ENCODE data around the gene CCDC78. TPM values are rescaled to one million over a fixed set of nuclear protein-coding genes. Genes with fewer than 3 reads are reported as not detected.

Gene CCDC78
- total RNA-seq, 1 donor from 2014 or later: 8.3 TPM

DNA sequence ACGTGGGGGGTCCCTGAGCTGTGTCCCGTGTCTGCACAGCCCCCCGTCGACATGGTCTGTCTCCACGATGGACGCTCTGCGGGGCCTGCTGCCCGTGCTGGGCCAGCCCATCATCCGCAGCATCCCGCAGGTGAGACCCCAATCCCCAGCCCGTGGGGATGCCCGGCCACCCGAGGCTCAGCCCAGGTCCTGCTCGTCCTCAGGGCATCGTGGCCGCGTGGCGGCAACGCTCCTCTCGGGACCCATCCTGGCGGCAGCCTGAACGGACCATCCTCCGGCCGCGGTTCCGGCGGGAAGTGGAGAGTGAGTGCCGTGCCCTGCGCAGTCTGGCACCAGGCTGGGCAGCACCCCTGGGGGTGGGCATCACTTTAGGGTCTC lies 39.2 kb upstream of the CCDC78 start:
- intact Hi-C loops (cut with micrococcal nuclease): no loop called here
- no peak overlapping the region for H3K4me3 Mint-ChIP-seq (ENCODE audit: low read depth)
- H3K36me3 Mint-ChIP-seq (ENCODE audit: low read depth): no peaks in the 10 kb centered on the region
- H3K27ac Mint-ChIP-seq: no peak overlapping the region
- no peaks in the 10 kb centered on the region for H3K9me3 Mint-ChIP-seq
- DNase-seq (ENCODE audit: low spot score): no peak
- H3K27me3 Mint-ChIP-seq (ENCODE audit: low read depth): no peaks in the 10 kb centered on the region
- H3K4me1 Mint-ChIP-seq (ENCODE audit: low read depth): no peaks in the 10 kb centered on the region

DNA sequence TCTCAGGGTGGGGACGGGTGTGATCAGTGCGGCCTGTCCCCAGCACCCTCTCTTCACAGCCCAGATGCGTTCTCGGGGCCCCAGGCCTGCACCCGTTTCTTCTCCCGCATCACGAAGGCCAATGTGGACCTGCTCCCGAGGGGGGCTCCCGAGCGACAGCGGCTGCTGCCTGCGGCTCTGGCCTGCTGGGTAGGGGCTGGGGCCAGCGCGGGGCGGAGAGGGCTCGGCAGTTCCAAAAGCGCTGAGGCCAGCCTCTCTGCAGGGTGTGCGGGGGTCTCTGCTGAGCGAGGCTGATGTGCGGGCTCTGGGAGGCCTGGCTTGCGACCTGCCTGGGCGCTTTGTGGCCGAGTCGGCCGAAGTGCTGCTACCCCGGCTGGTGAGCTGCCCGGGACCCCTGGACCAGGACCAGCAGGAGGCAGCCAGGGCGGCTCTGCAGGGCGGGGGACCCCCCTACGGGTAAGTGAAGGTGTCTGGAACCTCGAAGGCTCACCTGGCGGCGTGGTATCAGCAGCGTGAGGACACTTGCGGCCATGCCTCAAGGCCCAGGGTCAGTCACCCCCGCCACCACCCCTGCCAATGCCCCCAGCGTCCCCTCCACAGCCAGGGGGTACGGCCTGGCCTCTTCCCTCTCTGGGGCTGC lies 38.7 kb upstream of the CCDC78 start:
- no peak overlapping the region for H3K4me3 Mint-ChIP-seq (ENCODE audit: low read depth)
- H3K4me1 Mint-ChIP-seq (ENCODE audit: low read depth): no peaks in the 10 kb centered on the region
- H3K27me3 Mint-ChIP-seq (ENCODE audit: low read depth): no peaks in the 10 kb centered on the region
- H3K36me3 Mint-ChIP-seq (ENCODE audit: low read depth): no peaks in the 10 kb centered on the region
- H3K9me3 Mint-ChIP-seq: no peaks in the 10 kb centered on the region
- no peak overlapping the region for H3K27ac Mint-ChIP-seq
- no peak for DNase-seq (ENCODE audit: low spot score)
- intact Hi-C loops (cut with micrococcal nuclease): no loop called here

DNA sequence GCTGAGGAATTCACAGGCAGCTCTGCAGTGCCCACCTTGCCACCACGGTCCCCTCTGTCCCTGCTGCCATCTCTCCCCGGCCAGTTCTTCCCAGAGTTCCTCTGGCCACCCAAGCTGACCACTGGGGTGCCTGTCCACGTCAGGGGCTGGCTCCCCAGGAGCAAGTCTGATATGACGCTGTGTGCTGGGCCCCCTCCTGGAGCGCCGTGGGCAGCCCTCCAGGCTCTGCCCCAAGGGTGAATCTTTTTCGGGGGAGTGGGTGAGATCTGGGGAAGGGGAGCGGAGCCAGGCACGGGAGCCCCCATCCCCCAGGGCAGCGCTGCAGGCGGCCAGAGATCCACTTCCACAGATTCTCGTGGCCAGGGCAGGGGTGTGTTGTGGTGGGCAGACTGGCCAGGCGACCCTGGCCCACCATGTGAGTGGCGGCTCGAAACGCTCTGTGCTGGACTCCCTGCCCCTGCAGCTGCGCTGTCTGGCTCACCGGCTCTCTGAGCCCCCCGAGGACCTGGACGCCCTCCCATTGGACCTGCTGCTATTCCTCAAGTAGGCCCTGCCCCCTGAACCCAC lies 38.0 kb upstream of the CCDC78 start:
- H3K27ac Mint-ChIP-seq: no peak overlapping the region
- no peaks in the 10 kb centered on the region for H3K36me3 Mint-ChIP-seq (ENCODE audit: low read depth)
- H3K27me3 Mint-ChIP-seq (ENCODE audit: low read depth): no peaks in the 10 kb centered on the region
- intact Hi-C loops (cut with micrococcal nuclease): no loop called here
- H3K4me1 Mint-ChIP-seq (ENCODE audit: low read depth): no peaks in the 10 kb centered on the region
- H3K4me3 Mint-ChIP-seq (ENCODE audit: low read depth): no peak overlapping the region
- no peak for DNase-seq (ENCODE audit: low spot score)
- H3K9me3 Mint-ChIP-seq: no peaks in the 10 kb centered on the region

DNA sequence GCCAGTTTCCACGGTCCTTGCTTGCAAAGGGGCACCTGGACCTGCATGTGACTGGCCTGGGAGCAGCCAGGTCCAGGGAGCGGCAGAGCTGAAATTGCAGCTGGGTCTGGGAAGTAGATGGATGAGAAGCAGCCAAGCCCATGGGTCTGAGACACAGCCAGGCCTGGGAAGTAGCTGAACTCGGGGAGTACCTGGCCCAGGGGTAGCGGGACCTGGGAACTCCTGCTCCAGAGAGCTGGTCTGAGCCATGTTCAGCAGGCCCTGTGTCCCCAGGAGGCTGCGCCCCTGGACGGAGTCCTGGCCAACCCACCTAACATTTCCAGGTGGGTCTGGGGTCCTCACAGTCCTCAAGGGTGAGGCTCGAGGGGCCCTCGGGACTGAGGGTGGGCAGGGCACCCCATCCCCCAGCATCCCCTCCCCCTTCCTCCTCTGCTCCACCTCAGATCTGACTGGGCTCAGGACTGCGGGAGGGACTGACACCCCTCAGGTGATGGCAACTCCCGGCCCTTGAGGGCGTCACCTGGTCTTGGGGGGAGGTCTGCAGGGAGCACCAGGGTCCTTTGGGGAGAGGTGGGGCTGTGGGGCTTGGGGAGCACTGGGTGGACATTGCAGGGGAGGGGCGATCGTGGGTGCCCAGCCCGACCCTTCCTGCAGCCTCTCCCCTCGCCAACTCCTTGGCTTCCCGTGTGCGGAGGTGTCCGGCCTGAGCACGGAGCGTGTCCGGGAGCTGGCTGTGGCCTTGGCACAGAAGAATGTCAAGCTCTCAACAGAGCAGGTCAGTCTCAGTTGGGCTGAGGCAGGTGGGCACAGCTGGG lies 37.3 kb upstream of the CCDC78 start:
- intact Hi-C loops (cut with micrococcal nuclease): no loop called here
- H3K9me3 Mint-ChIP-seq: no peaks in the 10 kb centered on the region
- no peak overlapping the region for H3K27ac Mint-ChIP-seq
- H3K4me3 Mint-ChIP-seq (ENCODE audit: low read depth): no peak overlapping the region
- DNase-seq (ENCODE audit: low spot score): no peak
- H3K36me3 Mint-ChIP-seq (ENCODE audit: low read depth): no peaks in the 10 kb centered on the region
- no peaks in the 10 kb centered on the region for H3K4me1 Mint-ChIP-seq (ENCODE audit: low read depth)
- H3K27me3 Mint-ChIP-seq (ENCODE audit: low read depth): no peaks in the 10 kb centered on the region

DNA sequence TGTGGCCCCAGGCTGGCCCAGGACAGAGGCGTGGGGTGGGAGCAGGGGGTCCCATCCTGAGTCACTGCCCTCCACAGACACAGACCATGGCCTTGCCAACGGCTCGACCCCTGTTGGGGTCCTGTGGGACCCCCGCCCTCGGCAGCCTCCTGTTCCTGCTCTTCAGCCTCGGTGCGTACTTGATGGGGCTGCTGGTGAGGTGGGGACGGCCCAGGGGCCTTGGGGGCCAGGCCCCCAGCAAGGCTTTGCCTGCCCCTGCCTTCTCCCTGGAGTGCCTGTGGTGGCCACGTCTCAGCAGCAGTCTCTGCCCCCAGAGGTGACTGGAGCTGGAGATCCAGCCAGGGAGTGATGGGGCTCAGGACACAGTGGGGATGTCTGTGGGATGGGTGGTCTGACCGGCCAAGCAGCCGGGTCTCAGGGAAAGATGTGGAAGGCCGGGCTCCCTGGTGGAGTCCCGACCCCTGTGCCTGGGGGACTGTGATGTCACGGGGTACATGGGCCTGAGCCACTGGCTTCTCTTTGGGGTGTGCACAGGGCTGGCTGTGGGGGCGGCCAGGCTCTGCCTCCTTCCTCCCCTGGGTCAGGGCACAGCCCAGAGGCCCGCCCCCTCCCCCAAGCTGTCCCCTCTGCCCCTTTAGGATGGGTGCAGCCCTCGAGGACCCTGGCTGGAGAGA lies 36.5 kb upstream of the CCDC78 start:
- DNase-seq (ENCODE audit: low spot score): no peak
- Mint-ChIP-seq H3K27me3 (ENCODE audit: low read depth) (no peaks in the 10 kb centered on the region), H3K36me3 (ENCODE audit: low read depth) (no peaks in the 10 kb centered on the region), H3K27ac (no peak overlapping the region), H3K4me3 (ENCODE audit: low read depth) (no peak overlapping the region), H3K4me1 (ENCODE audit: low read depth) (no peaks in the 10 kb centered on the region), H3K9me3 (no peaks in the 10 kb centered on the region)
- intact Hi-C loops (cut with micrococcal nuclease): no loop called here

DNA sequence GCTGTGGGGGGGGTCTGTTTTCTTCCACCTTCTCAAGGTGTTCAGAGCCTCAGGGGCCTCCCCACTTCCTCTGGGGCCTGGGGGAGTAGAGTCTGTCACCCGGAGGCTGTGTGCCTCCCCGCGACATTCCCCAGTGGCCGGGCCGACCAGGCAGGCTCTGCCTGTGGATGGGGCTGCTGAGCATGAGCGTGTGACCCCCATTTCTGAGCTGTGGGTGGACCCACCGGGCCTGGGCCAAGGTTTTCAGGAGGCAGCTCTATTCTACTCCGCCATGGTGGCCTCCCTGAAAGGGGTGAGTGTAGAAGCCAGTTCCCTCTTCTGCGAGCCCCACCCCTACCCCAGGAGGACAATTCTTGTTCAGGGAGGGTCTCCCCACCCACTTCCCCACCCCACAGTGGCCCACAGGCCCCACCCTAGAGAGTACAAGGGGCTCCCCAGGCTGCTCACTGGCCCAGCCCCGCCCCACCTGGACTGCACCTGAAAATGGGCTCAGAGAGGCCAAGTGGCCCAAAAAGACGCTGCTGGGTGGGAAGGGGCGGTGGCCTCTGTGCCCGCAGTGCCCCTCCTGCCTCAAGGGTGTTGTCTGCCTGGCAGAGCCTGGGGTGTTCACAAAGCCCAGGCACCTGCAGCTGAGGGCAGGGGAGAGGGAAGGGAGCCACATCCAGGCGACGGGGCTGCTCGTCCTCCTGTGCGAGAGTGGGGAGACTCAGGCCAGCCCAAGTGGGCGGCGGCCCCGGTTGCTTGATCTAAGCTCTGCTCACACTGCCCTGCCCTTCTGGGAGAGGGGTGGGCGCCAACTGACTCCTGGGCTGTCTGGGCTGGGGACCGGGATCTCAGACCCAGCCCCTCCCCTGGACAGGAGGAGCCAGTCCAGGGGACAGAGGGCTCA lies 35.6 kb upstream of the CCDC78 start:
- no peaks in the 10 kb centered on the region for H3K9me3 Mint-ChIP-seq
- no peaks in the 10 kb centered on the region for H3K4me1 Mint-ChIP-seq (ENCODE audit: low read depth)
- DNase-seq (ENCODE audit: low spot score): no peak
- H3K4me3 Mint-ChIP-seq (ENCODE audit: low read depth): no peak overlapping the region
- intact Hi-C loops (cut with micrococcal nuclease): no loop called here
- H3K27me3 Mint-ChIP-seq (ENCODE audit: low read depth): no peaks in the 10 kb centered on the region
- H3K36me3 Mint-ChIP-seq (ENCODE audit: low read depth): no peaks in the 10 kb centered on the region
- no peak overlapping the region for H3K27ac Mint-ChIP-seq

DNA sequence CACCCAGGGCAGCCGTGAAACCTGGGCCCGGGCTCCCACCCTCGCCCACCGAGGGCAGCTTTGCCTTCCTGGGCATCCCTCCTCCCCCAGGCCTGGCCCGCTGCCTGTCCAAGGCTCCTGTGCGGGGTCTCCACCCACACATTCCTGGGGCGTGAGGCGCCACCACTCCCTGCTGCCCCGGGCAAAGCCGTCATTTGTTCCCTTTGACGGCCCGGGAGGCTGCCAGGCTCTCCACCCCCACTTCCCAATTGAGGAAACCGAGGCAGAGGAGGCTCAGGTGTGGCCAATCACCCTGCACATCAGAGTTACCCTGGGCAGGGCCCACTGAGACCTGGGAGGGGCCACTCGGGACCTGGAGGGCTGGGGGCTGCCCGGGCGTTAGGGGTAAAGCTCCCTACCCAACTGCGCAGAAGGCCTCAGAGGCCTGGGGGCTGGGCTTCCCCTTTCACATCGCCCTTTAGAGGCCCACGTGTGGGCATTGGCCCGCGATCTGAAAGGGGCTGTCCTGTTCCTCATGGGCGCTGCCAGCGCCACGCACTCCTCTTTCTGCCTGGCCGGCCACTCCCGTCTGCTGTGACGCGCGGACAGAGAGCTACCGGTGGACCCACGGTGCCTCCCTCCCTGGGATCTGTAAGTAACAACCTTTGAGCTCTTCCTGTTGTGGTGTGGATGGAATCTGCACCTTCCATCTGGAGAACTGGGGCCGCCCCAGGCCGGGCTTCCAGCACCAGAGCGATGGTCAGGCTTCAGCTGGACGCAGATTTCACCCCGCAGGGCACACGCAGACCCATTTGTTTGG lies 34.5 kb upstream of the CCDC78 start, which contains the start of gene MSLN:
MSLN (plus strand) TSS at position 190 of the 799 bp plus-strand sequence. CDS start 1,947 bp downstream, outside the sequence.
- Mint-ChIP-seq H3K9me3 (no peaks in the 10 kb centered on the region), H3K36me3 (ENCODE audit: low read depth) (no peaks in the 10 kb centered on the region), H3K27ac (no peak within 1 kb of the TSS), H3K4me1 (ENCODE audit: low read depth) (no peaks in the 10 kb centered on the region), H3K27me3 (ENCODE audit: low read depth) (no peaks in the 10 kb centered on the region), H3K4me3 (ENCODE audit: low read depth) (no peak within 1 kb of the TSS)
- no peak for DNase-seq (ENCODE audit: low spot score)
- intact Hi-C loops (cut with micrococcal nuclease): no loop called here

DNA sequence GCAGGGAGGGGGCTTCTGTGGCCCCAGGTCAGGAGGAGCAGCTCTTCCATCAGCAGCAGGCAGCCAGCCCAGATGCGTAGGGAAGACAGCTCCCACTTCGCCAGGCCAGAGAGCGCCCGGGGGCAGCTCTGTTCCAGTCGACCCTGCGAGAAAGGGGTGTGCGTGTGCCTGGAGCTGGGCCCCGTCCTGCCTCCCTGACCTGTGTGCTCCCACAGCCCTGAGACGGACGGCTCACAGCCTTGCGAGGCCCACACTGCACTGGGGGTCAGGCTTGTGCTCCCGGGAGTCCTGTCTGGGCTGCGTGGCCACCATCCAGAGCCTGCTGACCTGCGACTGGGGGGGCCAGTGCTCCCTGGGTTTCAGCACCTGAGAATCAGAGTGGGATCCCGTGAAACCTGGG lies 33.8 kb upstream of the CCDC78 start:
- H3K27me3 Mint-ChIP-seq (ENCODE audit: low read depth): no peaks in the 10 kb centered on the region
- no peaks in the 10 kb centered on the region for H3K36me3 Mint-ChIP-seq (ENCODE audit: low read depth)
- intact Hi-C loops (cut with micrococcal nuclease): no loop called here
- H3K4me3 Mint-ChIP-seq (ENCODE audit: low read depth): no peak overlapping the region
- no peaks in the 10 kb centered on the region for H3K9me3 Mint-ChIP-seq
- no peak overlapping the region for H3K27ac Mint-ChIP-seq
- DNase-seq (ENCODE audit: low spot score): no peak
- H3K4me1 Mint-ChIP-seq (ENCODE audit: low read depth): no peaks in the 10 kb centered on the region

DNA sequence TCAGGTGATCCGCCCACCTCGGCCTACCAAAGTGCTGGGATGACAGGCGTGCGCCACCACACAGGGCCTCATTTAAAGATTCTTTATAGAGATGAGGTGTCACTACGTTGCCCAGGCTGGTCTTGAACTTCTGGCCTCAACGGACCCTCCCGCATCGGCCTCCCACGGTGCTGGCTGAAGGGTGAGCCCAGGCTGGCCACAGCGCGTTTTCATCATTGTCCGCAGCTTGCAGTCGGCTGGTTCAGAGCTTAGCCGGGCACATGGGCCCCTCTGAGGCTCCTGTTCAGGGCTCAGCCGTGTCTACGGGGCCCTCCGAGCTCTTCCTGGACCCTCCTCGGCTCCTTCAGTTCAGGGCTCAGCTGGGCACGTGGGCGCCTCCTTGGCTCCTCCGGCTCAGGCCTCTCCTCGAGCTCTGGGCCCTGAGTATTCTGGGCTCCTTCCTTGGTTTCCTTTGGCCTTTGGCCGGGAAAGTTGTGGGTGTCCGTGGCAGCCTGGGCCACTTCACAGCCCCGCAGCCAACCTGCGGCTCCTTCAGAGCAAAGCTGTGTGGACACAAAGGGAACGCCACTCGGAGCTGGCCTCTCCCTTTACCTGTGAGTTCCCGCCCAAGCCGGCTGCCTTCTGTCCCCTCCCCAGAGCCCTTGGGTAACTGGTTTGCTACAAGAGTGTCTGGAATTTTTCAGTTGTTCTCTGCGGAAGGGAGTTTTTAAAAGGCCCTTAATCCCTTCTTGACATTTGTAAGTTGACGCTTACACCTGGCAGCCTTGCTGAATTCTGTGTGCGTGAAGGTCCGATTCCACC lies 33.1 kb upstream of the CCDC78 start:
- Mint-ChIP-seq H3K27me3 (ENCODE audit: low read depth) (no peaks in the 10 kb centered on the region), H3K4me3 (ENCODE audit: low read depth) (no peak overlapping the region), H3K36me3 (ENCODE audit: low read depth) (no peaks in the 10 kb centered on the region), H3K4me1 (ENCODE audit: low read depth) (no peaks in the 10 kb centered on the region), H3K9me3 (no peaks in the 10 kb centered on the region), H3K27ac (no peak overlapping the region)
- intact Hi-C loops (cut with micrococcal nuclease): no loop called here
- DNase-seq (ENCODE audit: low spot score): no peak

DNA sequence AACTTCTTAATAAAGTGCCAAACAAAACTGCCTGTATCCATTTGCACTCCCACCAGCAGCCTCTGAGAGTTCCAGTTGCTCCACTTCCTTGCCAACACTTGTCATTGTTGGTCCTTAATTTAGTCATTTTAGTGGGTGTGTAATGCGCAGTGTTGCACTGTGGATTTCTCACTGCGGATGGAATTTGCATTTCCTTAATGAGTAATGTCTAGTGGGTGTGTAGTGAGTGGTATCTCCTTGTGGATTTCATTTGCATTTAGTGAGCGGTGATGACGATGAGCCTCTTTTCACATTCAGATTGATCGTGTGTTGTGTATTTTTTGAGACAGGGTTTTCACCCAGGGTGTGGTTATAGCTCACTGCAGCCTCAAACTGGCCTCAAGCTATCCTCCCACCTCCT lies 30.2 kb upstream of the CCDC78 start:
- intact Hi-C loops (cut with micrococcal nuclease): no loop called here
- Mint-ChIP-seq H3K9me3 (no peaks in the 10 kb centered on the region), H3K36me3 (ENCODE audit: low read depth) (no peaks in the 10 kb centered on the region), H3K4me3 (ENCODE audit: low read depth) (no peak overlapping the region), H3K27me3 (ENCODE audit: low read depth) (no peaks in the 10 kb centered on the region), H3K27ac (no peak overlapping the region), H3K4me1 (ENCODE audit: low read depth) (no peaks in the 10 kb centered on the region)
- no peak for DNase-seq (ENCODE audit: low spot score)

DNA sequence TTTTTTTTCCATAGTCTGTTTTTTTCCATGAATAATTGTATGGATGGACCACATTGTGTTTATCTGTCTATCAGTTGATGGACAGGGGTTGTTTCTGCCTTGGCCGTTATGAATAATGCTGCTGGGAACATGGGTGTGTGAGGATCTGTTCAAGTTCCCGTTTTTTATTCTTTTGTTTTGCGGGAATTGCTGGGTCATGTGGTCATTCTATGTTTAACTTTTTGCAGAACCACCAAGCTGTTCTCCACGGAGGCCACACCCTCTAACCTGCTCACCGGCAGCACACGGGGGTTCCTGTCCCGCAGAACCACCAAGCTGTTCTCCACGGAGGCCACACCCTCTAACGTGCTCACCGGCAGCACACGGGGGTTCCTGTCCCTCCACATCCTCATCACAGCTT lies 28.4 kb upstream of the CCDC78 start:
- H3K4me3 Mint-ChIP-seq (ENCODE audit: low read depth): no peak overlapping the region
- H3K27me3 Mint-ChIP-seq (ENCODE audit: low read depth): no peaks in the 10 kb centered on the region
- DNase-seq (ENCODE audit: low spot score): no peak
- H3K9me3 Mint-ChIP-seq: no peaks in the 10 kb centered on the region
- H3K36me3 Mint-ChIP-seq (ENCODE audit: low read depth): no peaks in the 10 kb centered on the region
- H3K4me1 Mint-ChIP-seq (ENCODE audit: low read depth): no peaks in the 10 kb centered on the region
- intact Hi-C loops (cut with micrococcal nuclease): no loop called here
- H3K27ac Mint-ChIP-seq: no peak overlapping the region

Data from activated T-helper 2 cell treated with anti-CD3 and anti-CD28 coated beads, Interferon-gamma antibody, Interleukin-2, Interleukin-4, amounts not matched to agents 10 μg/mL and 5 μg/mL and 100 μg/mL, durations not matched to agents 14 hours and 24 hours and 36 hours (primary cell).